Measurements from ENCODE around the gene ACD.

The ACD gene

GRCh38 chr16:67657017-67657608 lies 2.9 kb downstream of the ACD start:
- no peak for FAIRE-seq

GRCh38 chr16:67656344-67657016 lies 3.6 kb downstream of the ACD start:
- no peak for FAIRE-seq
- no peak for DNase-seq (ENCODE audit: insufficient read length, low spot score)
- TF ChIP-seq PAX5 (IDR thresholded peaks at IDR 0.05; ENCODE audit: insufficient read depth, low read length, severe bottlenecking) (no peak), TAF1 (IDR thresholded peaks at IDR 0.05; ENCODE audit: low read depth, low read length) (no peak), SPI1 (IDR thresholded peaks at IDR 0.05; ENCODE audit: low read depth, low read length) (no peak), POLR2A (IDR thresholded peaks at IDR 0.05; ENCODE audit: low read depth, low read length) (no peak), POLR2AphosphoS5 (IDR thresholded peaks at IDR 0.05; ENCODE audit: low read depth, low read length) (no peak), POU2F2 (IDR thresholded peaks at IDR 0.05; ENCODE audit: low read depth, low read length) (no peak)

More at GRCh38 chr16:67657017-67657608, 2.9 kb downstream of the ACD start:
- DNase-seq (ENCODE audit: insufficient read length, low spot score), result no peak
- TF ChIP-seq POU2F2 (IDR thresholded peaks at IDR 0.05; ENCODE audit: low read depth, low read length) (no peak), POLR2AphosphoS5 (IDR thresholded peaks at IDR 0.05; ENCODE audit: low read depth, low read length) (no peak), TAF1 (IDR thresholded peaks at IDR 0.05; ENCODE audit: low read depth, low read length) (no peak), POLR2A (IDR thresholded peaks at IDR 0.05; ENCODE audit: low read depth, low read length) (no peak), PAX5 (IDR thresholded peaks at IDR 0.05; ENCODE audit: insufficient read depth, low read length, severe bottlenecking) (no peak), SPI1 (IDR thresholded peaks at IDR 0.05; ENCODE audit: low read depth, low read length) (no peak)

GRCh38 chr16:67655363-67655762 lies 4.7 kb downstream of the ACD start:
- DNase-seq (ENCODE audit: insufficient read length, low spot score), result no peak
- no peak for FAIRE-seq
- TF ChIP-seq POU2F2 (IDR thresholded peaks at IDR 0.05; ENCODE audit: low read depth, low read length) (0 out of 2 replicates have a peak, but pooled peaks have one; percentile 27), POLR2AphosphoS5 (IDR thresholded peaks at IDR 0.05; ENCODE audit: low read depth, low read length) (no peak)

- DNase-seq (ENCODE audit: insufficient read length, low spot score), result no peak
- TF ChIP-seq POLR2A (IDR thresholded peaks at IDR 0.05; ENCODE audit: low read depth, low read length) (no peak), PAX5 (IDR thresholded peaks at IDR 0.05; ENCODE audit: insufficient read depth, low read length, severe bottlenecking) (no peak), TAF1 (IDR thresholded peaks at IDR 0.05; ENCODE audit: low read depth, low read length) (no peak), POU2F2 (IDR thresholded peaks at IDR 0.05; ENCODE audit: low read depth, low read length) (no peak), POLR2AphosphoS5 (IDR thresholded peaks at IDR 0.05; ENCODE audit: low read depth, low read length) (no peak), SPI1 (IDR thresholded peaks at IDR 0.05; ENCODE audit: low read depth, low read length) (no peak)
- no peak for FAIRE-seq
Observed at GRCh38 chr16:67654403-67654911, 5.6 kb downstream of the ACD start.

GRCh38 chr16:67653789-67654402 lies 6.2 kb downstream of the ACD start:
- DNase-seq (ENCODE audit: insufficient read length, low spot score) (no peak), FAIRE-seq (no peak)
- no peak for TF ChIP-seq PAX5 (IDR thresholded peaks at IDR 0.05; ENCODE audit: insufficient read depth, low read length, severe bottlenecking)
- no peak for TF ChIP-seq POLR2AphosphoS5 (IDR thresholded peaks at IDR 0.05; ENCODE audit: low read depth, low read length)
- TF ChIP-seq POLR2A (IDR thresholded peaks at IDR 0.05; ENCODE audit: low read depth, low read length), result no peak
- TF ChIP-seq TAF1 (IDR thresholded peaks at IDR 0.05; ENCODE audit: low read depth, low read length), result no peak
- no peak for TF ChIP-seq SPI1 (IDR thresholded peaks at IDR 0.05; ENCODE audit: low read depth, low read length)
- no peak for TF ChIP-seq POU2F2 (IDR thresholded peaks at IDR 0.05; ENCODE audit: low read depth, low read length)

- DNase-seq (ENCODE audit: insufficient read length, low spot score) (no peak), FAIRE-seq (no peak)
- no peak for TF ChIP-seq POU2F2 (IDR thresholded peaks at IDR 0.05; ENCODE audit: low read depth, low read length)
- no peak for TF ChIP-seq SPI1 (IDR thresholded peaks at IDR 0.05; ENCODE audit: low read depth, low read length)
- no peak for TF ChIP-seq TAF1 (IDR thresholded peaks at IDR 0.05; ENCODE audit: low read depth, low read length)
- no peak for TF ChIP-seq PAX5 (IDR thresholded peaks at IDR 0.05; ENCODE audit: insufficient read depth, low read length, severe bottlenecking)
- no peak for TF ChIP-seq POLR2A (IDR thresholded peaks at IDR 0.05; ENCODE audit: low read depth, low read length)
Observed at GRCh38 chr16:67653128-67653788, 6.8 kb downstream of the ACD start.

GRCh38 chr16:67652578-67653127 lies 7.4 kb downstream of the ACD start:
- DNase-seq (ENCODE audit: insufficient read length, low spot score) (no peak), FAIRE-seq (no peak)
- no peak for TF ChIP-seq TAF1 (IDR thresholded peaks at IDR 0.05; ENCODE audit: low read depth, low read length)
- TF ChIP-seq PAX5 (IDR thresholded peaks at IDR 0.05; ENCODE audit: insufficient read depth, low read length, severe bottlenecking), result no peak
- TF ChIP-seq SPI1 (IDR thresholded peaks at IDR 0.05; ENCODE audit: low read depth, low read length), result no peak

- no peak for FAIRE-seq
- TF ChIP-seq POLR2AphosphoS5 (IDR thresholded peaks at IDR 0.05; ENCODE audit: low read depth, low read length), result no peak
- TF ChIP-seq TAF1 (IDR thresholded peaks at IDR 0.05; ENCODE audit: low read depth, low read length), result no peak
- no peak for TF ChIP-seq POLR2A (IDR thresholded peaks at IDR 0.05; ENCODE audit: low read depth, low read length)
- no peak for TF ChIP-seq POU2F2 (IDR thresholded peaks at IDR 0.05; ENCODE audit: low read depth, low read length)
- TF ChIP-seq PAX5 (IDR thresholded peaks at IDR 0.05; ENCODE audit: insufficient read depth, low read length, severe bottlenecking), result no peak
- TF ChIP-seq SPI1 (IDR thresholded peaks at IDR 0.05; ENCODE audit: low read depth, low read length), result no peak
- DNase-seq (ENCODE audit: insufficient read length, low spot score), result no peak
Observed at GRCh38 chr16:67651847-67652246, 8.2 kb downstream of the ACD start.

- no peak for FAIRE-seq
- TF ChIP-seq SPI1 (IDR thresholded peaks at IDR 0.05; ENCODE audit: low read depth, low read length) (no peak), POLR2A (IDR thresholded peaks at IDR 0.05; ENCODE audit: low read depth, low read length) (no peak), TAF1 (IDR thresholded peaks at IDR 0.05; ENCODE audit: low read depth, low read length) (no peak), POLR2AphosphoS5 (IDR thresholded peaks at IDR 0.05; ENCODE audit: low read depth, low read length) (no peak), PAX5 (IDR thresholded peaks at IDR 0.05; ENCODE audit: insufficient read depth, low read length, severe bottlenecking) (no peak), POU2F2 (IDR thresholded peaks at IDR 0.05; ENCODE audit: low read depth, low read length) (no peak)
- no peak for DNase-seq (ENCODE audit: insufficient read length, low spot score)
Observed at GRCh38 chr16:67651039-67651438, 9.0 kb downstream of the ACD start.
